GM18502 (cell line): Measurements from ENCODE around the gene TVP23A.
"Not testable (repeated sequence)": the region's sequence is repeated elsewhere in the genome, so short reads cannot be mapped to it uniquely, and the experiment has no call there.

Experiments used
- ATAC-seq: cut with Tn5 transposase; IDR thresholded peaks from one replicate; pipeline ENCODE4 v1.9.1; 2021; ENCODE audit warnings: mild to moderate bottlenecking; ENCODE audit not compliant: unreplicated experiment, poor library complexity

Gene TVP23A

GRCh38 chr16:10836174-10836853, 17.7 kb upstream of the TVP23A start:
- ATAC-seq, result no peak

- no peak for ATAC-seq
These were observed 16.8 kb upstream of the TVP23A start for GRCh38 chr16:10835281-10835931.

- no peak for ATAC-seq
These were observed 16.2 kb upstream of the TVP23A start for GRCh38 chr16:10834766-10835165.

- ATAC-seq, result no peak
These were observed 15.5 kb upstream of the TVP23A start for GRCh38 chr16:10834130-10834529.

GRCh38 chr16:10833271-10833670, 14.7 kb upstream of the TVP23A start:
- ATAC-seq, result no peak

GRCh38 chr16:10831894-10832886, 13.6 kb upstream of the TVP23A start:
- ATAC-seq, result no peak

GRCh38 chr16:10830240-10830639, 11.6 kb upstream of the TVP23A start:
- not testable (repeated sequence) for ATAC-seq

- ATAC-seq, result not testable (repeated sequence)
These were observed 10.9 kb upstream of the TVP23A start for GRCh38 chr16:10829390-10830098.

- ATAC-seq, result no peak
These were observed 10.3 kb upstream of the TVP23A start for GRCh38 chr16:10828851-10829366.

GRCh38 chr16:10827691-10828341, 9.2 kb upstream of the TVP23A start:
- no peak for ATAC-seq

- no peak for ATAC-seq
These were observed 5.7 kb upstream of the TVP23A start for GRCh38 chr16:10824111-10824893.

GRCh38 chr16:10822702-10823101, 4.1 kb upstream of the TVP23A start:
- ATAC-seq, result no peak

GRCh38 chr16:10820546-10820945, 2.0 kb upstream of the TVP23A start:
- no peak for ATAC-seq

GRCh38 chr16:10817514-10817913, 1.1 kb downstream of the TVP23A start:
- ATAC-seq, result no peak

GRCh38 chr16:10813099-10813455, 5.5 kb downstream of the TVP23A start:
- ATAC-seq, result no peak

- peak; percentile 74 for ATAC-seq
These were observed 6.1 kb downstream of the TVP23A start for GRCh38 chr16:10812312-10813098.

GRCh38 chr16:10809706-10810105, 8.9 kb downstream of the TVP23A start:
- ATAC-seq, result no peak

- ATAC-seq, result no peak
These were observed 9.7 kb downstream of the TVP23A start for GRCh38 chr16:10808850-10809249.
